ENCODE results near the gene COL6A2. TPM values are rescaled to one million over a fixed set of nuclear protein-coding genes. Genes with fewer than 3 reads are reported as not detected.
A peak's percentile ranks its signal among the peaks of the same experiment; 100 is the strongest.

Gene COL6A2
- total RNA-seq, 1 donor from 2014 or later: 378 TPM

GRCh38 chr21:46094401-46095082, 3.4 kb upstream of the COL6A2 start:
- peaks cover 20% of the 10 kb centered on the region for H3K9me3 Mint-ChIP-seq (ENCODE audit: unreplicated experiment)
- H3K4me1 Mint-ChIP-seq (ENCODE audit: unreplicated experiment): peaks cover 10% of the 10 kb centered on the region
- no peak for DNase-seq (ENCODE audit: low spot score)
- peaks cover 30% of the 10 kb centered on the region for H3K36me3 Mint-ChIP-seq (ENCODE audit: low read depth, unreplicated experiment)
- no peak overlapping the region for H3K4me3 Mint-ChIP-seq (ENCODE audit: unreplicated experiment)
- no peak for TF ChIP-seq CTCF (IDR thresholded peaks at IDR 0.05; ENCODE audit: unreplicated experiment)
- H3K27me3 Mint-ChIP-seq (ENCODE audit: unreplicated experiment): peaks cover 21% of the 10 kb centered on the region
- no peak overlapping the region for H3K27ac Mint-ChIP-seq (ENCODE audit: unreplicated experiment)

GRCh38 chr21:46095083-46095719, 2.7 kb upstream of the COL6A2 start:
- H3K9me3 Mint-ChIP-seq (ENCODE audit: unreplicated experiment): peaks cover 14% of the 10 kb centered on the region
- DNase-seq (ENCODE audit: low spot score): no peak
- H3K27ac Mint-ChIP-seq (ENCODE audit: unreplicated experiment): peak overlapping the region; percentile 31
- H3K4me3 Mint-ChIP-seq (ENCODE audit: unreplicated experiment): no peak overlapping the region
- H3K4me1 Mint-ChIP-seq (ENCODE audit: unreplicated experiment): peaks cover 10% of the 10 kb centered on the region
- peaks cover 30% of the 10 kb centered on the region for H3K36me3 Mint-ChIP-seq (ENCODE audit: low read depth, unreplicated experiment)
- TF ChIP-seq CTCF (IDR thresholded peaks at IDR 0.05; ENCODE audit: unreplicated experiment): no peak
- H3K27me3 Mint-ChIP-seq (ENCODE audit: unreplicated experiment): peaks cover 22% of the 10 kb centered on the region

GRCh38 chr21:46095814-46096595, 1.9 kb upstream of the COL6A2 start:
- H3K36me3 Mint-ChIP-seq (ENCODE audit: low read depth, unreplicated experiment): peaks cover 30% of the 10 kb centered on the region
- H3K27me3 Mint-ChIP-seq (ENCODE audit: unreplicated experiment): peaks cover 24% of the 10 kb centered on the region
- peaks cover 9% of the 10 kb centered on the region for H3K9me3 Mint-ChIP-seq (ENCODE audit: unreplicated experiment)
- no peak for TF ChIP-seq CTCF (IDR thresholded peaks at IDR 0.05; ENCODE audit: unreplicated experiment)
- DNase-seq (ENCODE audit: low spot score): no peak
- H3K4me3 Mint-ChIP-seq (ENCODE audit: unreplicated experiment): peak overlapping the region; percentile 77
- H3K27ac Mint-ChIP-seq (ENCODE audit: unreplicated experiment): no peak overlapping the region
- peaks cover 15% of the 10 kb centered on the region for H3K4me1 Mint-ChIP-seq (ENCODE audit: unreplicated experiment)

- peaks cover 13% of the 10 kb centered on the region for H3K4me1 Mint-ChIP-seq (ENCODE audit: unreplicated experiment)
- TF ChIP-seq CTCF (IDR thresholded peaks at IDR 0.05; ENCODE audit: unreplicated experiment): no peak
- H3K4me3 Mint-ChIP-seq (ENCODE audit: unreplicated experiment): peak overlapping the region; percentile 95
- peaks cover 33% of the 10 kb centered on the region for H3K36me3 Mint-ChIP-seq (ENCODE audit: low read depth, unreplicated experiment)
- H3K27me3 Mint-ChIP-seq (ENCODE audit: unreplicated experiment): peaks cover 22% of the 10 kb centered on the region
- peak; percentile 19 for DNase-seq (ENCODE audit: low spot score)
- H3K9me3 Mint-ChIP-seq (ENCODE audit: unreplicated experiment): peaks cover 5% of the 10 kb centered on the region
- peak overlapping the region; percentile 84 for H3K27ac Mint-ChIP-seq (ENCODE audit: unreplicated experiment)
Observed at GRCh38 chr21:46096596-46097335, 1.1 kb upstream of the COL6A2 start.
